ENCODE data around the gene HOXB6. TPM values are rescaled to one million over a fixed set of nuclear protein-coding genes. Genes with fewer than 3 reads are reported as not detected.

Gene HOXB6
- total and polyA plus RNA-seq, 9 donors, result 0.25 to 10.3 (median 1.2) TPM

GRCh38 chr17:48624118-48624517 is 19.3 kb upstream of the HOXB6 start:
- intact Hi-C loops (cut with DNase I), result loop anchor here in 1 of 4 donors (10.0 kb wide), 1 partner anchor 289 kb away; no protein-coding TSS in a partner anchor
- no peaks in the 10 kb centered on the region for H3K9me3 ChIP-seq
- peaks cover 2% of the 10 kb centered on the region for H3K4me1 ChIP-seq (ENCODE audit: insufficient read depth)
- H3K36me3 ChIP-seq, result no peaks in the 10 kb centered on the region
- peaks cover 8% of the 10 kb centered on the region for H3K27me3 ChIP-seq
- H3K27ac ChIP-seq, result no peak overlapping the region
- 8 to 12% (median 10%) methylated on average over 5 of the region's 5 CpGs for WGBS, 3 donors
- H3K4me3 ChIP-seq, result no peak overlapping the region
- DNase-seq, result no peak
- TF ChIP-seq POLR2A (IDR thresholded peaks at IDR 0.05) (no peak), EP300 (IDR thresholded peaks at IDR 0.05) (no peak)

GRCh38 chr17:48623583-48623982 is 18.8 kb upstream of the HOXB6 start:
- Histone ChIP-seq H3K27me3 (peaks cover 8% of the 10 kb centered on the region), H3K27ac (no peak overlapping the region), H3K4me1 (ENCODE audit: insufficient read depth) (peaks cover 2% of the 10 kb centered on the region), H3K36me3 (no peaks in the 10 kb centered on the region), H3K4me3 (no peak overlapping the region), H3K9me3 (no peaks in the 10 kb centered on the region)
- DNase-seq, result no peak
- 18 to 26% (median 20%) methylated on average over 4 of the region's 4 CpGs for WGBS, 3 donors
- TF ChIP-seq CTCF (IDR thresholded peaks at IDR 0.05) (no peak), POLR2A (IDR thresholded peaks at IDR 0.05) (no peak), EP300 (IDR thresholded peaks at IDR 0.05) (no peak)
- intact Hi-C loops (cut with DNase I), result loop anchor here in 1 of 4 donors (10.0 kb wide), 1 partner anchor 289 kb away; no protein-coding TSS in a partner anchor

GRCh38 chr17:48622857-48623256 is 18.1 kb upstream of the HOXB6 start:
- H3K27me3 ChIP-seq, result peaks cover 8% of the 10 kb centered on the region
- intact Hi-C loops (cut with DNase I), result loop anchor here in 1 of 4 donors (10.0 kb wide), 1 partner anchor 288 kb away; no protein-coding TSS in a partner anchor
- no peak for DNase-seq
- TF ChIP-seq EP300 (IDR thresholded peaks at IDR 0.05), result no peak
- TF ChIP-seq CTCF (IDR thresholded peaks at IDR 0.05), result no peak
- TF ChIP-seq POLR2A (IDR thresholded peaks at IDR 0.05), result no peak
- peaks cover 2% of the 10 kb centered on the region for H3K4me1 ChIP-seq (ENCODE audit: insufficient read depth)
- no peak overlapping the region for H3K4me3 ChIP-seq
- no peaks in the 10 kb centered on the region for H3K36me3 ChIP-seq
- WGBS, 3 donors, result 17 to 23% (median 20%) methylated on average over 11 of the region's 11 CpGs
- no peaks in the 10 kb centered on the region for H3K9me3 ChIP-seq
- no peak overlapping the region for H3K27ac ChIP-seq

- Histone ChIP-seq H3K27me3 (peaks cover 8% of the 10 kb centered on the region), H3K36me3 (no peaks in the 10 kb centered on the region), H3K27ac (no peak overlapping the region), H3K9me3 (no peaks in the 10 kb centered on the region), H3K4me3 (no peak overlapping the region), H3K4me1 (ENCODE audit: insufficient read depth) (peaks cover 2% of the 10 kb centered on the region)
- WGBS, 3 donors, result 7 to 13% (median 10%) methylated on average over 41 of the region's 41 CpGs
- TF ChIP-seq EP300 (IDR thresholded peaks at IDR 0.05) (no peak), CTCF (IDR thresholded peaks at IDR 0.05) (no peak), POLR2A (IDR thresholded peaks at IDR 0.05) (no peak)
- intact Hi-C loops (cut with DNase I), result loop anchor here in 1 of 4 donors (10.0 kb wide), 1 partner anchor 287 kb away; no protein-coding TSS in a partner anchor
- no peak for DNase-seq
These were observed 16.9 kb upstream of the HOXB6 start for GRCh38 chr17:48621410-48622392.

Measured in ovary (tissue), 9 donors.